Stimulated activated CD4-positive, alpha-beta T cell treated with anti-CD3 and anti-CD28 coated beads, Interleukin-12 subunit alpha, Interleukin-12 subunit beta, amount 100 ng/mL, for 48 hours (primary cell): Measurements from ENCODE around the gene HLA-DPB1.

ENCODE experiments used
- DNase-seq, 3 donors: peaks; one replicate each; pipeline ENCODE4 v3.0.0-alpha.2; 2020; ENCODE audit warnings: low read depth in 2 of 3, low spot score in 1 of 3

HLA-DPB1 gene

GRCh38 chr6:33070909-33071308 is 4.9 kb upstream of the HLA-DPB1 start:
- DNase-seq, result no peak

GRCh38 chr6:33071569-33071968 is 4.2 kb upstream of the HLA-DPB1 start:
- DNase-seq, result no peak

GRCh38 chr6:33072508-33073100 is 3.2 kb upstream of the HLA-DPB1 start:
- DNase-seq, result no peak

- peak in 1 of 3 donors; percentile 31 for DNase-seq
Measured at GRCh38 chr6:33073431-33073871, 2.3 kb upstream of the HLA-DPB1 start, which contains the start of gene HLA-DPA1. Gene HLA-DPA1, minus strand, starts transcription at chr6:33073649.

GRCh38 chr6:33075208-33075567 is 602 bp upstream of the HLA-DPB1 start:
- DNase-seq, result no peak

- DNase-seq, result no peak
Measured at GRCh38 chr6:33076406-33076934, 680 bp downstream of the HLA-DPB1 start.

- no peak for DNase-seq
Measured at GRCh38 chr6:33077908-33078307, 2.1 kb downstream of the HLA-DPB1 start.

- DNase-seq, result no peak
Measured at GRCh38 chr6:33078442-33078841, 2.7 kb downstream of the HLA-DPB1 start.

- DNase-seq, result no peak
Measured at GRCh38 chr6:33078919-33079521, 3.2 kb downstream of the HLA-DPB1 start.

- no peak for DNase-seq
Measured at GRCh38 chr6:33079580-33079979, 3.8 kb downstream of the HLA-DPB1 start.

GRCh38 chr6:33080127-33081089 is 4.6 kb downstream of the HLA-DPB1 start:
- DNase-seq, result no peak

- DNase-seq, result no peak
Measured at GRCh38 chr6:33081098-33081824, 5.5 kb downstream of the HLA-DPB1 start.

GRCh38 chr6:33082702-33083101 is 6.9 kb downstream of the HLA-DPB1 start:
- no peak for DNase-seq

GRCh38 chr6:33085627-33086026 is 9.8 kb downstream of the HLA-DPB1 start:
- no peak for DNase-seq

- DNase-seq, result no peak
Measured at GRCh38 chr6:33088258-33088930, 12.6 kb downstream of the HLA-DPB1 start.

GRCh38 chr6:33088931-33089620 is 13.3 kb downstream of the HLA-DPB1 start:
- DNase-seq, result no peak

GRCh38 chr6:33091957-33092356 is 16.2 kb downstream of the HLA-DPB1 start:
- peak; percentile 48 to 60 (median 57) for DNase-seq

- no peak for DNase-seq
Measured at GRCh38 chr6:33092385-33092784, 16.6 kb downstream of the HLA-DPB1 start.

- no peak for DNase-seq
Measured at GRCh38 chr6:33093855-33094254, 18.1 kb downstream of the HLA-DPB1 start.

GRCh38 chr6:33095681-33096080 is 19.9 kb downstream of the HLA-DPB1 start:
- no peak for DNase-seq
